LNCaP clone FGC (cell line): ENCODE measurements around the gene GDPD4.

Experiments
- DNase-seq: peaks from one replicate; pipeline ENCODE4 v3.0.0-alpha.2; 2011; ENCODE audit warnings: low read depth
- H3K4me3 ChIP-seq: 2 replicates; pipeline ENCODE4 v1.5.1; 2011; ENCODE audit warnings: mild to moderate bottlenecking, low read depth, low read length, control low read depth
- CTCF ChIP-seq: IDR thresholded peaks from 2 replicates; pipeline ENCODE4 v1.5.1; 2012; ENCODE audit warnings: mild to moderate bottlenecking; ENCODE audit not compliant: control insufficient read depth, insufficient read depth; ENCODE audit errors: extremely low read depth

GDPD4 gene

DNA sequence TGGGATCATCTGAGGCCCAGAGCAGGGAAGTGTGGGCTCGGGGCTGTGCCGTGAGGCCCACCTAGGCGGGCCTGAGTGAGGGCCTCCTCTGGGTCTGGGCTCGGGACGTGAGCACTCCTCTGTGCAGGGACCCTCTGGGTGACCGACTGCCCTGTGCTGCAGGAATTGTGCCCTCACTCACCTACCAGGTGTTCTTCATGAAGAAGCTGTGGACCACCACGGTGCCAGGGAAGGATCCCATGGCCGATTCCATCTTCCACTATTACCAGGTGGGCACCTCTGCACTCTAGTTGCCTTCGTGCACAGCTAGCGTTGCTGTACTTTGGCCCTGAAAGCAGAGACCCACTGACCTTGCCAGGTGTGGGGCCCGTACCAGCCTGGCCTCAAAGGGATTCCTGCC is 93.0 kb downstream of the GDPD4 start:
- no peak for DNase-seq
- no peak for TF ChIP-seq CTCF
- H3K4me3 ChIP-seq: no peak overlapping the region

- TF ChIP-seq CTCF: no peak
- H3K4me3 ChIP-seq: no peak overlapping the region
- no peak for DNase-seq
Measured at GRCh38 chr11:77207618-77208313, 93.7 kb downstream of the GDPD4 start.

GRCh38 chr11:77207019-77207485 is 94.4 kb downstream of the GDPD4 start:
- no peak overlapping the region for H3K4me3 ChIP-seq
- TF ChIP-seq CTCF: no peak
- DNase-seq: no peak

DNA sequence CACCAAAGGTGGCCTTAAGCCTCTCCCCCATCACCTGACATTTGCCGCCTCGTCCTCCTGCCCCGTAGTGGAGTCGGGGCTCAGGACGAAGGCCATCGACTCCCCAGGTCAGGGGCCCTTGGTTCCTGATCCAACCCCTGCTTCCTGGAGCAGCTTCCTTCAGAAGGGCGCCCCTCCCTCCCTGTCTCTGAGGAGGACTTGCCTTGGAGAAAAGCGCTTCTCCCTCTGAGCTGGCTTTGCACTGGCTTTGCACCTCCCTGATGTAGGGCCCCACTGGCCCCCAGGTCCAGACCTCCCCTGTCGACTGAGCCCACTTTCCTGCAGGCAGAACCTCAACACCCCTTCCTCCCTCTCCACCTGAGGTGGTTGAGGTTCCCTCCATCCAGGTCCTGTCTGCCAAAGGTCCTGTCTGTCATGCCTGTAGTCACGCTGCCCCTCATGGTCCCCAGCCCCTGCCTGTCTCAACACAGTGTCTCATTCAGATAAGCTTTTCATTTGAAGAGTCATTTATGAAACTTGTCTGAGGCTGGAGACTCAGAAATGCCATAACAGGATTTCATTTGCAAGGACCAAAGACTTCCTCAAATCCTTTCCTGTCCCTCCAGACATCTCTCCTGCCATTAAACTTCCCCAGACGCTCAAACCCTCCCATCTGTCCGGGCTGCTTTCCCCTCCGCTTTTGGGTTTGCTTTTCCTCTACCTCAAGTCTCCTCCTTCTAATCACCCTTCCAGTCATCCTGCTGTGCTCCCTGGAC is 95.0 kb downstream of the GDPD4 start:
- no peak for DNase-seq
- no peak overlapping the region for H3K4me3 ChIP-seq
- no peak for TF ChIP-seq CTCF

- TF ChIP-seq CTCF: no peak
- no peak overlapping the region for H3K4me3 ChIP-seq
- DNase-seq: no peak
Measured at GRCh38 chr11:77205467-77206263, 95.8 kb downstream of the GDPD4 start.

DNA sequence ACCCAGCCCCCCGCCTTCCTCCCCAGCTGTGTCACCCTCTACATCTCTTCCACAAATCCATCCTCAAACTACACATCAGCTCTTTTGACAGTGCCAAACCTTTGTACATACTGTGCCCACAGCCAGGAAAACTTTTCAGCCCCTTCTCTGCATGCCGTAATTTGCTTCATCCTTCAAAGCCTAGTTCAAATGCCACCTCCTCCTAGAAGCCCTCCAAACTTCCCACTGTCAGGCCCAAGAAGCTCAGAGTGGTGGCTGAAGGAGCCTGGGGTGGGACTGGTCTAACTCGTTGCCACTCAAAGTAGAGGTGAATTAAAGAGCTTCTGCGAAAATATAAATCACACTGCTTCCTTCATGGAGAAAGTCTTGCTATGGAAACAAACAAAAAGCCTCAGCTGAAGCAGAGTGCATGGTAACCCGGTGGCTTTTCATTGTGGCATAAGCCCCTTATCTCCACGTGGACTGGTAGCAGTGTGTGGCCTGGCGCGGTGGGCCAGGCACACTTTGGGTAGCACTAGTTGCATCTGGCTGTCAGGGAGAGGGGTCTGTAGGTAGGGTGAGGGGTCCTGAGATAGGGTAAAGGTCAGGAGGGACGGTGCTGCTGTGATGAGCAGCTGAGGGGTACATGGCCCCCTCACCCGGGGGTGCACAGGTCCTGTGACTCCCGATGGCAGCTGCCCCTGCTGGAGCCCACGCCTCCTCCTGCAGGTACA is 96.6 kb downstream of the GDPD4 start:
- TF ChIP-seq CTCF: no peak
- DNase-seq: no peak
- no peak overlapping the region for H3K4me3 ChIP-seq
